ENCODE measurements around the gene SFXN5. TPM values are rescaled to one million over a fixed set of nuclear protein-coding genes. Genes with fewer than 3 reads are reported as not detected.

The SFXN5 gene
- total RNA-seq, 1 experiment from 2014 or later: 22.0 TPM

GRCh38 chr2:73059106-73059505 lies 12.4 kb downstream of the SFXN5 start:
- TF ChIP-seq CTCF (conservative IDR thresholded peaks at IDR 0.05; ENCODE audit: low read depth, low read length) (no peak), EZH2 (IDR thresholded peaks at IDR 0.05; ENCODE audit: low read length, unreplicated experiment) (no peak), EZH2phosphoT487 (IDR thresholded peaks at IDR 0.05; ENCODE audit: borderline replicate concordance, low read length) (no peak)
- H3K4me1 ChIP-seq (ENCODE audit: insufficient read depth, low read length): peaks cover 15% of the 10 kb centered on the region
- no peaks in the 10 kb centered on the region for H3F3A ChIP-seq (ENCODE audit: low read length, unreplicated experiment)
- BruUV-seq (replicated peaks): no TSS peak
- H3K9ac ChIP-seq (ENCODE audit: low read length): no peak overlapping the region
- ATAC-seq: no peak
- H3K27me3 ChIP-seq (ENCODE audit: low read length): no peaks in the 10 kb centered on the region
- ChIA-PET CTCF (no interaction called here), POLR2A (ENCODE audit: unreplicated experiment) (no interaction called here)
- no peaks in the 10 kb centered on the region for H3K9me2 ChIP-seq (replicated peaks; ENCODE audit: low read length)
- DNase-seq: no peak
- H3K4me2 ChIP-seq (ENCODE audit: low read length): no peak overlapping the region
- no peak overlapping the region for H3K4me3 ChIP-seq (ENCODE audit: low read length)
- intact Hi-C loops (cut with micrococcal nuclease): no loop called here
- H2AFZ ChIP-seq (ENCODE audit: low read length): no peak overlapping the region
- peaks cover 42% of the 10 kb centered on the region for H3K79me2 ChIP-seq (ENCODE audit: low read length)
- peaks cover 8% of the 10 kb centered on the region for H3K36me3 ChIP-seq (ENCODE audit: low read depth, low read length)
- no peaks in the 10 kb centered on the region for H3K9me3 ChIP-seq (ENCODE audit: low read length)
- no peaks in the 10 kb centered on the region for H4K20me1 ChIP-seq (ENCODE audit: low read length)
- H3K27ac ChIP-seq (ENCODE audit: low read length): no peak overlapping the region

- DNase-seq (no peak), ATAC-seq (no peak)
- no peaks in the 10 kb centered on the region for H3K27me3 ChIP-seq (ENCODE audit: low read length)
- H3K4me1 ChIP-seq (ENCODE audit: insufficient read depth, low read length): no peaks in the 10 kb centered on the region
- CTCF ChIA-PET: no interaction called here
- TF ChIP-seq CTCF (conservative IDR thresholded peaks at IDR 0.05; ENCODE audit: low read depth, low read length) (no peak), EZH2phosphoT487 (IDR thresholded peaks at IDR 0.05; ENCODE audit: borderline replicate concordance, low read length) (no peak), EZH2 (IDR thresholded peaks at IDR 0.05; ENCODE audit: low read length, unreplicated experiment) (no peak)
- peaks cover 14% of the 10 kb centered on the region; the same call in 1 of the 2 replicates for H3K79me2 ChIP-seq (ENCODE audit: low read length)
- no peaks in the 10 kb centered on the region for H3F3A ChIP-seq (ENCODE audit: low read length, unreplicated experiment)
- no peak overlapping the region for H3K4me2 ChIP-seq (ENCODE audit: low read length)
- H3K9ac ChIP-seq (ENCODE audit: low read length): no peak overlapping the region
- H3K4me3 ChIP-seq (ENCODE audit: low read length): no peak overlapping the region
- no TSS peak for BruUV-seq (replicated peaks)
- no peak overlapping the region for H3K27ac ChIP-seq (ENCODE audit: low read length)
- no peaks in the 10 kb centered on the region for H4K20me1 ChIP-seq (ENCODE audit: low read length)
- intact Hi-C loops (cut with micrococcal nuclease): no loop called here
- H3K9me3 ChIP-seq (ENCODE audit: low read length): no peaks in the 10 kb centered on the region
- no peak overlapping the region for H2AFZ ChIP-seq (ENCODE audit: low read length)
- no peaks in the 10 kb centered on the region for H3K9me2 ChIP-seq (replicated peaks; ENCODE audit: low read length)
- POLR2A ChIA-PET (ENCODE audit: unreplicated experiment): no interaction called here
- peaks cover 8% of the 10 kb centered on the region; the same call in 1 of the 2 replicates for H3K36me3 ChIP-seq (ENCODE audit: low read depth, low read length)
Observed at GRCh38 chr2:73054980-73055379, 16.5 kb downstream of the SFXN5 start.

- Histone ChIP-seq H3K36me3 (ENCODE audit: low read depth, low read length) (peaks cover 8% of the 10 kb centered on the region; the same call in 1 of the 2 replicates), H3K9me3 (ENCODE audit: low read length) (no peaks in the 10 kb centered on the region), H3K4me2 (ENCODE audit: low read length) (no peak overlapping the region), H3K9ac (ENCODE audit: low read length) (no peak overlapping the region), H4K20me1 (ENCODE audit: low read length) (no peaks in the 10 kb centered on the region), H3F3A (ENCODE audit: low read length, unreplicated experiment) (no peaks in the 10 kb centered on the region), H3K27me3 (ENCODE audit: low read length) (no peaks in the 10 kb centered on the region), H3K4me1 (ENCODE audit: insufficient read depth, low read length) (no peaks in the 10 kb centered on the region), H3K4me3 (ENCODE audit: low read length) (no peak overlapping the region), H3K9me2 (replicated peaks; ENCODE audit: low read length) (no peaks in the 10 kb centered on the region), H3K79me2 (ENCODE audit: low read length) (peaks cover under 1% of the 10 kb centered on the region; the same call in 1 of the 2 replicates), H2AFZ (ENCODE audit: low read length) (no peak overlapping the region), H3K27ac (ENCODE audit: low read length) (no peak overlapping the region)
- DNase-seq (no peak), ATAC-seq (no peak)
- TF ChIP-seq EZH2phosphoT487 (IDR thresholded peaks at IDR 0.05; ENCODE audit: borderline replicate concordance, low read length) (no peak), EZH2 (IDR thresholded peaks at IDR 0.05; ENCODE audit: low read length, unreplicated experiment) (no peak), CTCF (conservative IDR thresholded peaks at IDR 0.05; ENCODE audit: low read depth, low read length) (no peak)
- CTCF ChIA-PET: no interaction called here
- BruUV-seq (replicated peaks): no TSS peak
- POLR2A ChIA-PET (ENCODE audit: unreplicated experiment): no interaction called here
- intact Hi-C loops (cut with micrococcal nuclease): no loop called here
Observed at GRCh38 chr2:73053316-73054114, 18.0 kb downstream of the SFXN5 start.
